GM06990 (cell line): ENCODE measurements around the gene ITGA2B.

Experiments
- DNase-seq: peaks from one replicate; pipeline ENCODE4 v3.0.0-alpha.2; 2011; ENCODE audit not compliant: insufficient read length; ENCODE audit errors: extremely low read depth
- H3K27me3 ChIP-seq: replicated peaks from 2 replicates; pipeline ENCODE4 v1.6.0; 2011; ENCODE audit warnings: low read length; ENCODE audit not compliant: control insufficient read depth, insufficient read depth
- H3K36me3 ChIP-seq: 2 replicates; pipeline ENCODE4 v1.5.1; 2011; ENCODE audit warnings: low read length; ENCODE audit not compliant: control insufficient read depth, insufficient read depth
- H3K4me3 ChIP-seq: replicated peaks from 2 replicates; pipeline ENCODE4 v1.5.1; 2011; ENCODE audit warnings: low read depth, mild to moderate bottlenecking, control low read depth, low read length
- TF ChIP-seq, protein P1 (sequence below): IDR thresholded peaks from 2 replicates; pipeline ENCODE4 v1.5.1; 2011; ENCODE audit warnings: low read length, control low read depth, mild to moderate bottlenecking, inconsistent platforms; ENCODE audit not compliant: insufficient read depth, poor library complexity, severe bottlenecking

Gene ITGA2B

DNA sequence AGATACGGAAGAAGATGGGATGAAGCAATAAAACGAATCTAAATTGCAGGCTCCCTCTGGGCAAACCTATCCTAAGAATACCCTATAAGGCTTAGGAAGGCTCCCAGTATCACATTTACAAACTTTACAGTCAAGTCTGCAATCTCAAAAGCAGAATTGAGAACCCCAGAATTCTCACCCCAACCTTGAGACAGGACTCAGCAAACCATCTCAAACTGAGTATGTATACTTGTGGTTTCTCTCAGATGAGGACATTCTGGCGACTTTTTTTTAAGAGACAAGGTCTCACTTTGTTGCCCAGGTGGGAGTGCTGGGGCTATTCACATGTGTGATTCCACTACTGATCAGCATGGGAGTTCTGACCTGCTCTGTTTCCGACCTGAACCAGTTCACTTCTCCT, 19.3 kb upstream of the ITGA2B start:
- H3K4me3 ChIP-seq, result no peak overlapping the region
- no peak for DNase-seq
- H3K27me3 ChIP-seq, result no peaks in the 10 kb centered on the region
- TF ChIP-seq, protein P1, sequence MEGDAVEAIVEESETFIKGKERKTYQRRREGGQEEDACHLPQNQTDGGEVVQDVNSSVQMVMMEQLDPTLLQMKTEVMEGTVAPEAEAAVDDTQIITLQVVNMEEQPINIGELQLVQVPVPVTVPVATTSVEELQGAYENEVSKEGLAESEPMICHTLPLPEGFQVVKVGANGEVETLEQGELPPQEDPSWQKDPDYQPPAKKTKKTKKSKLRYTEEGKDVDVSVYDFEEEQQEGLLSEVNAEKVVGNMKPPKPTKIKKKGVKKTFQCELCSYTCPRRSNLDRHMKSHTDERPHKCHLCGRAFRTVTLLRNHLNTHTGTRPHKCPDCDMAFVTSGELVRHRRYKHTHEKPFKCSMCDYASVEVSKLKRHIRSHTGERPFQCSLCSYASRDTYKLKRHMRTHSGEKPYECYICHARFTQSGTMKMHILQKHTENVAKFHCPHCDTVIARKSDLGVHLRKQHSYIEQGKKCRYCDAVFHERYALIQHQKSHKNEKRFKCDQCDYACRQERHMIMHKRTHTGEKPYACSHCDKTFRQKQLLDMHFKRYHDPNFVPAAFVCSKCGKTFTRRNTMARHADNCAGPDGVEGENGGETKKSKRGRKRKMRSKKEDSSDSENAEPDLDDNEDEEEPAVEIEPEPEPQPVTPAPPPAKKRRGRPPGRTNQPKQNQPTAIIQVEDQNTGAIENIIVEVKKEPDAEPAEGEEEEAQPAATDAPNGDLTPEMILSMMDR, result no peak
- no peaks in the 10 kb centered on the region for H3K36me3 ChIP-seq

DNA sequence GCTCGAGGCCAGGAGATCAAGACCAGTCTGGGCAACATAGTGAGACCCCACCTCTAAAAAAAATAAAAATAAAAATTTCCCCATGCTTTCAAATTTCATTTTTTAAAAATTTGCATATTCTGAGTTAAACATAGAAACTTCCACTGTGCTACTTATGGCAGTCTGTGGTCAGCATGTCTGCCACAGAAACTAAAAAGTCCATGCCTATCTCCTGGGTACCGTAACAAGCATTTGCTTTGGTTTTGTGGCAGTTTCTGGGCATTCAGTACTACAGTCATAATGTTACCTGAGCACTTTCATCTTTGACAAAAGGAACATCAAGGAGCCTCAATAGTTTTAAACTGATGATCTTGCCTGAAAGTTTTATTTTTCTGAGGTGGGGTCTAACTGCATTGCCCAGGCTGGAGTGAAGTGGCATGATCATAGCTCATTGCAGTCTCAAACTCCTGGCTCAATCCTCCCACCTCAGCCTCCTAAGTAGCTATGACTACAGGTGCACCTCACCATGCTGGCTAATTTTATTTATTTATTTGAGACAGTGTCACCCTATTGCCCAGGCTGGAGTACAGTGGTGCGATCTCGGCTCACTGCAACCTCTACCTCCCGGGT, 13.2 kb upstream of the ITGA2B start:
- DNase-seq, result peak; percentile 61
- H3K36me3 ChIP-seq, result peaks cover 16% of the 10 kb centered on the region
- H3K4me3 ChIP-seq, result no peak overlapping the region
- no peaks in the 10 kb centered on the region for H3K27me3 ChIP-seq
- TF ChIP-seq, protein P1, result no peak

DNA sequence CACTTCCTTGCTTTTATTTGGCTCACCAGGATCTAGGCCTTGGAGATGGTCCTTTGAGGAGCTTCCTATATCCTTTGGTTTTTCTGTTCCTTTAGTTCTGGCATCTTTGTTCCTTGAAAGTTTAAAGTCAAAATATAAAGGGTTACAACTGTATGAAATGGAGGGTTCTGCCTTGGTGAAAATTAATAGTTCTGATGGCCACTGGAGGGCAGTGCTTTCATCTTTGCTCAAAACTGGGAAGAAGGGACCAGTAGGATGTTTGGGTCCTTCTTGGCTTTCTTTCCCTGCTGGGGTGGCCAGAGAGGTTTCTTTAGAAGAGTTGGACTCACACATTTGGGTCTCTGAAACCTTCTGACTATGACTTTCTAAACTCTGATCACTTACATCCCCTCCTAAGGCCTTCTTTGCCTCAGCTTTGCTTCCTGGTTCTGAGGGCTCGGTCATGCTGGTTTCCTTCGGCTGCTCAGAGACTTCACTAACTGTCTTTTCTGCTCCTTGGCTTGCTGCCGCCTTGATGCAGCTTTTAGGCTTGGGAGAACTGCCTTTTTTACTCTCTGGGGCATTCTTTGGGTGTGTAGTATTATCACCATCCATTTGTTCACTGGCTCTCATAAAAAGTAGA, 10.9 kb upstream of the ITGA2B start:
- no peak overlapping the region for H3K4me3 ChIP-seq

DNA sequence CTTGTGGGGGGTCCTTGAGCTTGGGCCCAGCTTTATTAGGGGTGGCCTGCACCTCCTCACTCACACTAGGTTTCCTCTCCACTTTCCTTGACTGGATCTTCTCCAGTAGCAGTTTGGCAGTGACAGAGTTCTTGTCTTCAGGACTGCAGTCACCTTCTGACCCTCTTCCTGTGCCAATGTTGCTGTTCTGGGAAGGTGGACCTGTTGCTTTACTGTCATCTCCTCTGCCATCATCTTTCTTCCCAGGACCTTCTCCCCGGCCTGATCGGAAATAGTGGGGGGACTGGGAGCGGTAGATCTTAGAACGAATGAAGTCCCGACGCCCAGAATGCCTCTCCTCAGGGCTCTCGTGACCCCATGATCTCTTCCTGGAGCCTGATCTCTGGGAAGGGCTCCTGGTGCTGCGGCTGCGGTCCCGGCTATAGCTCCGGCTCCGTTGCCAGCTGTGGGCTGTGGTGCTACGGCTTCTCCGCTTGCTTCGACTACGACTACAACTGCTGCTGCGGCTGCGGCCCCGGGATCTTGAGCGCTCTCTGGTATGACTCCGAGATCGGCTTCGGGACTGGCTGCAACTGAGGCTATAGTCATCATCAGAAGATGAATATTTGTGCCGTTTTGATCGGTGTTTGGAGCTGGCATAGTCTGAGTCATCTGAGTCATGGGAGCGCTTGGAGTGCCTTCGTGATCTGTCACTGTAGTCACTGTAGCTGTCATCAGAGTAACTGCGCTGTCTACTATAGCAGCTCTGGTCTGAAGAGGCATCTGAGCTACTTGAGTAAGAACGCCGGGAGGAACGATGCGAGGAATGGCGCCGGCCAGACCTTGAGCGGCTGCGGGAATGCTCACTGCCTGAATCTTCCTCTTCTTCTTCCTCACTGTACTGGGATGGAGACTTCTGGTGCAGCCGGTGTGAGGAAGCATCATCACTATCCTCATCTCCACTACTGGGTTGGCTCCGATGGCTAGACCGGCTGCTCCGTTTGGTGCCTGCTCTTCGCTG, 9.5 kb upstream of the ITGA2B start:
- Histone ChIP-seq H3K4me3 (no peak overlapping the region), H3K27me3 (no peaks in the 10 kb centered on the region), H3K36me3 (peaks cover 22% of the 10 kb centered on the region)
- TF ChIP-seq, protein P1, result no peak
- DNase-seq, result no peak

More for the DNA sequence above, 10.9 kb upstream of the ITGA2B start:
- TF ChIP-seq, protein P1, result peak; percentile 53
- peaks cover 22% of the 10 kb centered on the region for H3K36me3 ChIP-seq
- DNase-seq, result no peak
- no peaks in the 10 kb centered on the region for H3K27me3 ChIP-seq

DNA sequence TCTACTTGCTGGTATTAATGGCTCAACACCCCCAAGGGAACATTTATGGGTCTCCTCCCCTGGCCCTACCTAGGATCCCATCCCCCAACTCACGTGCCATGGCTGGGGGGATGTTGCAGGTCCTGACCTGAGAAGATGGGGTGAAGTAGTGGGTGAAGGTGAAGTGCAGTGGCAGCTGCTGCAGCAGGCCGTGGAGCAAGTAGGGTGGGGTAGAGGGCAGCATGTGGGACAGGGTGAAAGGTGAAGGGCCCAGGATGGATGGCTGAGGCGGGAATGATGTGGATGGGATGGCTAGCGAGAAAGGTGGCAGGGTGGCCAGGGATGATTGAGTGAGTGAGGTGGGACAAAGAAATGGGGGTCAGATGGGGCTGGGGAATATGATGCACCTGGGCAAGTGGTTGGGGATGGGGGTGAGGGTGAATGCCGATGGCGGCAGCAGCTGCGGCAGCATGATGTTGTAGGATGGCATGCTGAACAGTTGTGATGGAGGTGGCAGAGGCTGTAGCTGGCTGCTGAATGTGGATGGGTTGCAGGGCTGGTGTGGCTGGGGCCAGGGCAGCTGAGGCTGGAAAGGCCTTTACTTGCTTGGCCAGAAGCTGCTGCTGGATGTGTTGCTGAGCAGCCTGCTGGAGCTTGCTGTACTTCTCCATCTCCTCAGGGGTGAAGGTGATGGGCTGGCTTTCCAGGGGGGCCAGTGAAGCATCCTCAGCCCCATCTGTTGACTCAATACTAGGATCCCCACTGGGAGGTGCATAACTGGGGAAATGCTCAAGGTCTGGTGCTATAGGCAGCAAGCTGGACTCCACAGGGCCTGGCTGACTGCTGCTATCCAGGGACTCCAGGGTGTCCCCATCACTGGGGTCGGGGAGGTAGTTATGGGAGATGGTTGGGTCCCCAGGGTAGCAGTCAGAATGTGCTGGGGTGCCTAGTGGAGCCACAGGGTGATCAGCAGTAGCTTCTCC, 8.3 kb upstream of the ITGA2B start:
- TF ChIP-seq, protein P1, result no peak
- Histone ChIP-seq H3K27me3 (no peaks in the 10 kb centered on the region), H3K4me3 (no peak overlapping the region), H3K36me3 (peaks cover 22% of the 10 kb centered on the region)
- DNase-seq, result no peak
